ENCODE results near the gene KRTAP19-5.
A peak's percentile ranks its signal among the peaks of the same experiment; 100 is the strongest.
"Not testable (repeated sequence)": the region's sequence is repeated elsewhere in the genome, so short reads cannot be mapped to it uniquely, and the experiment has no call there.

KRTAP19-5 gene

GRCh38 chr21:30515681-30516080 lies 13.7 kb upstream of the KRTAP19-5 start:
- no peaks in the 10 kb centered on the region for H4K20me1 ChIP-seq (ENCODE audit: low read depth, low read length)
- no peaks in the 10 kb centered on the region for H3F3A ChIP-seq (ENCODE audit: insufficient read depth)
- TF ChIP-seq EZH2phosphoT487 (conservative IDR thresholded peaks at IDR 0.05; ENCODE audit: low read length), result no peak
- TF ChIP-seq CTCF (IDR thresholded peaks at IDR 0.05; ENCODE audit: insufficient read depth, low read length, poor library complexity, severe bottlenecking), result no peak
- no peak overlapping the region for H3K27ac ChIP-seq (ENCODE audit: low read depth, low read length)
- H2AFZ ChIP-seq (ENCODE audit: low read depth, low read length, severe bottlenecking), result no peak overlapping the region
- H3K9me3 ChIP-seq (ENCODE audit: insufficient read depth, low read length), result no peaks in the 10 kb centered on the region
- H3K9ac ChIP-seq (ENCODE audit: low read length), result no peak overlapping the region
- no peaks in the 10 kb centered on the region for H3K36me3 ChIP-seq (ENCODE audit: low read length)
- no peaks in the 10 kb centered on the region for H3K27me3 ChIP-seq (ENCODE audit: low read length)
- no peaks in the 10 kb centered on the region for H3K79me2 ChIP-seq (ENCODE audit: insufficient read depth, low read length)
- no peaks in the 10 kb centered on the region for H3K9me2 ChIP-seq (replicated peaks; ENCODE audit: insufficient read depth, low read length)
- H3K4me2 ChIP-seq (ENCODE audit: low read depth, low read length, poor library complexity, severe bottlenecking), result no peak overlapping the region
- H3K4me3 ChIP-seq (ENCODE audit: insufficient read depth, low read length, poor library complexity, severe bottlenecking), result no peak overlapping the region

GRCh38 chr21:30505621-30506205 lies 3.8 kb upstream of the KRTAP19-5 start:
- not testable (repeated sequence) for H3K9me2 ChIP-seq (replicated peaks; ENCODE audit: insufficient read depth, low read length); H3K4me2 ChIP-seq (ENCODE audit: low read depth, low read length, poor library complexity, severe bottlenecking); H3K36me3 ChIP-seq (ENCODE audit: low read length); H3K9me3 ChIP-seq (ENCODE audit: insufficient read depth, low read length); H4K20me1 ChIP-seq (ENCODE audit: low read depth, low read length); H3K4me3 ChIP-seq (ENCODE audit: insufficient read depth, low read length, poor library complexity, severe bottlenecking); H2AFZ ChIP-seq (ENCODE audit: low read depth, low read length, severe bottlenecking); H3K27ac ChIP-seq (ENCODE audit: low read depth, low read length); H3K9ac ChIP-seq (ENCODE audit: low read length); H3K27me3 ChIP-seq (ENCODE audit: low read length); H3K79me2 ChIP-seq (ENCODE audit: insufficient read depth, low read length); H3F3A ChIP-seq (ENCODE audit: insufficient read depth)
- TF ChIP-seq CTCF (IDR thresholded peaks at IDR 0.05; ENCODE audit: insufficient read depth, low read length, poor library complexity, severe bottlenecking), result peak; percentile 19

- Histone ChIP-seq H3K79me2 (ENCODE audit: insufficient read depth, low read length) (no peaks in the 10 kb centered on the region), H2AFZ (ENCODE audit: low read depth, low read length, severe bottlenecking) (no peak within 1 kb of the TSS), H3K4me2 (ENCODE audit: low read depth, low read length, poor library complexity, severe bottlenecking) (no peak within 1 kb of the TSS), H3K27me3 (ENCODE audit: low read length) (no peaks in the 10 kb centered on the region), H3K36me3 (ENCODE audit: low read length) (no peaks in the 10 kb centered on the region), H3K9me2 (replicated peaks; ENCODE audit: insufficient read depth, low read length) (no peaks in the 10 kb centered on the region), H3K4me3 (ENCODE audit: insufficient read depth, low read length, poor library complexity, severe bottlenecking) (no peak within 1 kb of the TSS), H3K9ac (ENCODE audit: low read length) (no peak within 1 kb of the TSS), H3K27ac (ENCODE audit: low read depth, low read length) (no peak within 1 kb of the TSS), H4K20me1 (ENCODE audit: low read depth, low read length) (no peaks in the 10 kb centered on the region), H3K9me3 (ENCODE audit: insufficient read depth, low read length) (no peaks in the 10 kb centered on the region), H3F3A (ENCODE audit: insufficient read depth) (no peaks in the 10 kb centered on the region)
- TF ChIP-seq EZH2phosphoT487 (conservative IDR thresholded peaks at IDR 0.05; ENCODE audit: low read length) (no peak), CTCF (IDR thresholded peaks at IDR 0.05; ENCODE audit: insufficient read depth, low read length, poor library complexity, severe bottlenecking) (no peak)
Measured at GRCh38 chr21:30497065-30497464, 4.9 kb downstream of the KRTAP19-5 start, which contains the start of gene KRTAP19-4. Gene KRTAP19-4, minus strand, starts transcription at chr21:30497165. Its CDS starts 55 bp downstream, at chr21:30497110.
